Measurements from ENCODE around the gene ZBED2. TPM values are rescaled to one million over a fixed set of nuclear protein-coding genes. Genes with fewer than 3 reads are reported as not detected.

ZBED2 gene
- total RNA-seq, 1 donor from 2014 or later = 8.2 TPM

- Histone ChIP-seq H3K4me3 (ENCODE audit: low read depth, low read length) (no peak overlapping the region), H3K36me3 (ENCODE audit: control insufficient read depth, insufficient read depth, low read length) (no peaks in the 10 kb centered on the region), H3K27me3 (ENCODE audit: control insufficient read depth, insufficient read depth, low read length) (no peaks in the 10 kb centered on the region)
- DNase-seq (ENCODE audit: low read depth) (no peak), FAIRE-seq (no peak)
- no peak for TF ChIP-seq CTCF (IDR thresholded peaks at IDR 0.05; ENCODE audit: insufficient read depth, low read length, severe bottlenecking)
Measured at GRCh38 chr3:111593666-111594065, 1.5 kb downstream of the ZBED2 start.

GRCh38 chr3:111592936-111593335 is 2.2 kb downstream of the ZBED2 start:
- FAIRE-seq (no peak), DNase-seq (ENCODE audit: low read depth) (no peak)
- no peaks in the 10 kb centered on the region for H3K27me3 ChIP-seq (ENCODE audit: control insufficient read depth, insufficient read depth, low read length)
- no peak for TF ChIP-seq CTCF (IDR thresholded peaks at IDR 0.05; ENCODE audit: insufficient read depth, low read length, severe bottlenecking)
- H3K4me3 ChIP-seq (ENCODE audit: low read depth, low read length) = no peak overlapping the region
- H3K36me3 ChIP-seq (ENCODE audit: control insufficient read depth, insufficient read depth, low read length) = no peaks in the 10 kb centered on the region

GRCh38 chr3:111592143-111592542 is 3.0 kb downstream of the ZBED2 start:
- H3K4me3 ChIP-seq (ENCODE audit: low read depth, low read length) = no peak overlapping the region
- TF ChIP-seq CTCF (IDR thresholded peaks at IDR 0.05; ENCODE audit: insufficient read depth, low read length, severe bottlenecking) = no peak
- no peak for FAIRE-seq

GRCh38 chr3:111591555-111591954 is 3.6 kb downstream of the ZBED2 start:
- no peak for TF ChIP-seq CTCF (IDR thresholded peaks at IDR 0.05; ENCODE audit: insufficient read depth, low read length, severe bottlenecking)
- Histone ChIP-seq H3K4me3 (ENCODE audit: low read depth, low read length) (no peak overlapping the region), H3K36me3 (ENCODE audit: control insufficient read depth, insufficient read depth, low read length) (no peaks in the 10 kb centered on the region), H3K27me3 (ENCODE audit: control insufficient read depth, insufficient read depth, low read length) (no peaks in the 10 kb centered on the region)
- DNase-seq (ENCODE audit: low read depth) (no peak), FAIRE-seq (no peak)

More at GRCh38 chr3:111592143-111592542, 3.0 kb downstream of the ZBED2 start:
- DNase-seq (ENCODE audit: low read depth) = no peak
- H3K27me3 ChIP-seq (ENCODE audit: control insufficient read depth, insufficient read depth, low read length) = no peaks in the 10 kb centered on the region
- no peaks in the 10 kb centered on the region for H3K36me3 ChIP-seq (ENCODE audit: control insufficient read depth, insufficient read depth, low read length)

- Histone ChIP-seq H3K36me3 (ENCODE audit: control insufficient read depth, insufficient read depth, low read length) (no peaks in the 10 kb centered on the region), H3K4me3 (ENCODE audit: low read depth, low read length) (no peak overlapping the region), H3K27me3 (ENCODE audit: control insufficient read depth, insufficient read depth, low read length) (no peaks in the 10 kb centered on the region)
- FAIRE-seq = no peak
- DNase-seq (ENCODE audit: low read depth) = peak; percentile 68
- no peak for TF ChIP-seq CTCF (IDR thresholded peaks at IDR 0.05; ENCODE audit: insufficient read depth, low read length, severe bottlenecking)
Measured at GRCh38 chr3:111590143-111590491, 5.0 kb downstream of the ZBED2 start.

- DNase-seq (ENCODE audit: low read depth) = peak; percentile 83
- Histone ChIP-seq H3K27me3 (ENCODE audit: control insufficient read depth, insufficient read depth, low read length) (no peaks in the 10 kb centered on the region), H3K36me3 (ENCODE audit: control insufficient read depth, insufficient read depth, low read length) (no peaks in the 10 kb centered on the region), H3K4me3 (ENCODE audit: low read depth, low read length) (no peak overlapping the region)
- FAIRE-seq = no peak
- TF ChIP-seq CTCF (IDR thresholded peaks at IDR 0.05; ENCODE audit: insufficient read depth, low read length, severe bottlenecking) = no peak
Measured at GRCh38 chr3:111589303-111590142, 5.6 kb downstream of the ZBED2 start.

All from bronchial epithelial cell (primary cell).